ENCODE measurements around the gene FAXC.

The FAXC gene

DNA sequence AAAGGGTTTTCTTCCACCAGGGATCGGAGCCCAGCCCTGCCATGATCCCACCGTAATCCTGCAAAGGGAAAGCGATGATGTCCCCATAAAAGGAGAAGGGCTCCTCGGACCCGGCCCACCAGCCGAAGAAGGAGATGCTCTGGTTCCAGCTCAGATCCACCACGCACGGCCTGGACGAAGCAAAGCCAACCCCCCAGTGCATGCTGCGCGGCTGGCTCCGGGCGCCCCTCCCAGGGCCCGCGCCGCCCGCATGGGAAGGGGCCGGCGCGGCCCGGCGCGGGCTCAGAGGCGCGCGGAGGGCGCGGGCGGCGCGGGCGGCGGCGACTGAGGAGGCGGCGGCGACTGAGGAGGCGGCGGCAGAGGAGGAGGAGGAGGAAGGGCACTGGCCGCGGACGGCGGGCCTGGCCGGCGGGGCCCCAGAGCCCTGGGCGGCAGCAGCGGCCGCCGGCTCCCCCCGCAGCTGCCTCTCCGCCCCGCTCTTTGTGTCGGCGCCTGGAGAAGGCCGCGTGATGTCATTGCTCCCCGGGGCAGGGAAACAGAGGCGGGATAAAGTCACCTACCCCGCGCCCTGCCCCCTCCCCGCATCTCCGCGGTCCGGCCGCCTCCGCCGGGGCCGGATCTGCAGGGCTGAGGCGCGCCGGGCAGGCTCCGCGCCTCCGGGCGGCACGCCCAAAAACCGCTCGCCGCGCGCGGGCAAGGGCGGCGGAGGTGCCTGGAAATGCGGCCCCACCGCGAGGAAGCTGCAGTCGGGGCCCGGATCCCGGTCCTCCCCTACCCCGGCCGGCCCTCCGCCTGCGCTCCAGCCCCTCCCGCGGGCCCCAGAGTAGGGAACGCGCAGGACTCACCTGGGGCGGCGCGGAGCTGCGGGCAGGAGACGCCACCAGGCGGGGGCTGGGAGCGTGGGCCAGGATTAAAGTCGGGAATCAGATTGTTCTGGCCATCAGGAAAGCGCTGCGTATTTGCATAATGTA lies at the start of gene FAXC:
FAXC (minus strand) TSS at position 504 of the 971 bp plus-strand sequence; CDS start at position 202, 302 bp downstream.
- no peak for DNase-seq

DNA sequence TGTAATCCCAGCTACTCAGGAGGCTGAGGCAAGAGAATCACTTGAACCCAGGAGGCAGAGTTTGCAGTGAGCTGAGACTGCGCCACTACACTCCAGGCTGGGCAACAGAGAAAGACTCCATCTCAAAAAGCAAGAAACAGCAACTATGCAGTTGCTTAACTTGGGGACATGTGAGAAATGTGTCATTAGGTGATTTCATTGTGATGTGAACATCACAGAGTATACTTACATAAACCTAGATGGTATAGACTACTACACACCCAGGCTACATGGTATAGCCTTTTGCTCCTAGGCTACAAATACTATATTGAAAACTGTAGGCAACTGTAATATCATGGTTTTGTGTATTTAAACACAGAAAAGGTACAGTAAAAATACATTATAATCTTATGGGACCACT lies 47.8 kb upstream of the FAXC start:
- DNase-seq: no peak

DNA sequence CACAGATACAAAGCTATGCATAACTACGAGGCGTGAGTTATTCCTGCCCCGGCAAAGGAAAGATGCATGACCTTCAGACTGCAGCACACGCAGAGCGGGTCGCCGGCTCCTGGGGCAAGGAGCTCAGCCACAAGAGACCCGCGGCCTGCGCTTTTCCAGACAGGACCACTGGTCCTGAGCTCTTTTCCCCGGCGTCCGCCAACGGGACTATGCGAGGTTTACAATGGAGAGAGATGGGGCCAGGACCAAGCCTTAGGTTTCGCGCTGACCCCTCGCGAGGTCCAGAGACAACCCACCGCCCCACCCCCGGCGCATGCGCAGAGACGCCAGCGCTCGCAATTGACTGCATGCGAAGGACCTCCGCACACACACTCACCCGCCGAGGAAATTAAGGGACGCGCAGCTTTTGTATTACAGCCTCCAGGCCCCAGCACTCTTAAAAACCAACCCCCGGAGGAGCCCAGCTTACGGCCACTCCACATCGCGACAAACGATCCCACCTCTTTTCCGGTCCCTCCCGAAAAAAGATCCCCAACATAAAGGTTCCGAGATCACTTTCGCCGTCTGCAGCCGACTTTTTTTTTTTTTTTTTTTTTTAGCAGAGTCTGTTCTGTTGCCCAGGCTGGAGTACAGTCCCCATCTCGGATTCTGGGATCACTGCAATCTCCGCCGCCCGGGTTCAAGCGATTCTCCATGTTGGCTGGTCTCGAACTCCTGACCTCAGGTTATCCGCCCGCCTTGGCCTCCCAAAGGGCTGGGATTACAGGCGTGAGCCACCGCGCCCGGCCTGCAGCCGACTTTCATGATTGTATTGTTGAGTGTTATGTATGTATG lies 44.4 kb upstream of the FAXC start, which contains the start of gene COQ3:
COQ3 (minus strand) TSS at position 498 of the 834 bp plus-strand sequence; CDS start at position 482, 16 bp downstream.
- no peak for DNase-seq

DNA sequence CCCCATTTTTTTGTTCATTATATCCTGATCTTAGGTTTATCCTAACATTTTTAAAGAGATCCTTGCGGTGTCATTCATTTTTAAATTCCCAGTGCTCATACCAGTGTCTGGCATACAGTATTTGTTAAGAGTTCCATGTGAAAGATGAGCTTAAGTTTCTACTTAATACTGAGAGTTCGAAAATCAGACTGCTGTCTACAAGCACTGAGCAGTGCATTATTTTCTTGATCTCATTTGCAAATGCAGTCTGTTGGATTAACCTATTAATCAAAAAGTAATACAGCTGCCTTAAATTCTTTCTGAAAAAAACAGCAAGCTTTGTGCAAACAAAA lies 43.9 kb upstream of the FAXC start:
- no peak for DNase-seq

DNA sequence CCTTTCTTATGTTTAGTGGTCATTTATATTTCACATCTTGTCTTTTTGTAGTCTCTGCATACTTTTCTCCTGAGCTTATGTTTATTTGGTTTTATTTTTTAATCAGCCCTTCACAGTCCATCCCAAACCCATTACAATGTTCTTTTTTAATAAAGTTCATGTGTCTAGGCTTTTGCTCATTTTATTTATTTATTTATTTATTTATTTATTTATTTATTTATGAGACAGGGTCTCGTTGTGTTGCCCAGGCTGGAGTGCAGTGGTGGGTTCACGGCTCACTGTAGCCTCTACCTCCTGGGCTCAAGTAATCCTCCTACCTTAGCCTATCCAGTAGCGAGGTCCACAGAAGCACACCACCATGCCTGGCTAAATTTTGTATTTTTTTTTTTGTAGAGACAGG lies 41.4 kb upstream of the FAXC start:
- no peak for DNase-seq

DNA sequence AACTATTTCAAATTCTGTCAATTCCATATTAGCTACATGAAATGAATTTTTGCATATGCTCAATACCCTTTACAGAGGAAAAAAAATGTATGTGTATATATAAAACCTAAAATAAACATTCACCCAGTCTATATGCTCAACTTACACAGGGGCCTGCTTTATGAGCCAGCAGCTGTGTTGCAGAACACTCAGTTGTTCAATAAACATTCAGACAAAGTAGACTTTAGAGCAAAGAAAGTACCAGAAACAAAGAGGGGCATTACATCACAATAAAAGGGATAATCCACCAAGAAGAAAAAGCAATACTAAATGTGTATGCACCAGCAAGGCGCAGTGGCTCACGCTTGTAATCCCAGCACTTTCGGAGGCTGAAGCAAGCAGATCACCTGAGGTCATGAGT lies 35.0 kb upstream of the FAXC start:
- no peak for DNase-seq

DNA sequence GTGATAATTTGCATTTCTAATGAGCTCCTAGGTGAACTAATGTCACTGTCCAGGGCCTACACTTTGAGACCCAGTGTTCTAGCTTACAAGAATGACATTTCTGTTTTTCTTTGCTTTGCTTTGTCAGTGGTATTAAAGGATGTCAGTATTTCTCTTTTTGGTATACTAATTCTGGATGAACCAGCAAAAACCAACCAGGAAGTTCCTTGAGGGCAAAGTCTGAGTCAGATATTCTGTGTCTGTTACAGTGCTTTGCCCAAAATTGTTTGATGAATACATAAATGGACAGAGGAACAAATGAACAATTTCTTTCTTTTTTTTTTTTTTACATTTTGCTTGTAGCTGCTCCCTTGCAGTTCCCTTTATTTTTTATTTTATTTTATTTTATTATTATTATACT lies 29.2 kb upstream of the FAXC start:
- DNase-seq: no peak

DNA sequence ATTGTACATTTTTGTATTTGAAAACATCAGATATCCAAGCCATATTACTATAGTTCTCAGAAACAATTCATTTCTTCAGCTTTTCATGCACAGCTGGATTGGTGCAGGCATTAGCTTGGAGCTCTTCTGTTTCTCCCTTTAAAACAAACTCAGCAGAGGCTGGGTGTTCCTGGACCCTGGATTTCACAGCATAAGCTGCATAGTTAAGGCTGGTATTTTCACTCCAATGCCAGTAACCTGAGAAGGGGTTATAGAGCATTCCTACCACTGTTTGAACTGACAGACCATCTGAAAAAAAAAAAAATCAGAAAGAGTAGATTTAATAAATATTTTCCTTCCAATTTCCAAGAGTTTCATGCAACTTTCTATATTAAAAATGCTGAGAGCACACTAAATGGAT lies 20.1 kb upstream of the FAXC start:
- DNase-seq: no peak

DNA sequence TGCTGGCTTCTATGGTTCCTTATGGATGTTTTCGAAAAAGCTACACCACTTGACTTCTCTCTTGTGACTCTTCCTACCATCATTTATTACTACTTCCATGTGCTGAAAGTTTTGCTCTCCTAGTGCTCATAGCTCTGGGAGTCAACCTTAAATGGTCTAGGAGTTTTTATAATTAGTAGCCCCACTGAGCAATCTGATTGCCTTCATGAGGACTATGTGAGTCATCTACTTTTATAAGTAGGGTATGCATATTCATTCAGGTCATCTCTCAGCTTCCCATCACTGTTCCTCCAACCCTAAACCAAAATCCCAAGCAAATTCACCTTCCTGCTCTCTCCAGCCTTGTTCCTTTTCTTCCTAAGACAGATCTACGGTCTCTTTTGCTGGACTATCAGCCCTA lies 17.4 kb upstream of the FAXC start:
- DNase-seq: no peak

DNA sequence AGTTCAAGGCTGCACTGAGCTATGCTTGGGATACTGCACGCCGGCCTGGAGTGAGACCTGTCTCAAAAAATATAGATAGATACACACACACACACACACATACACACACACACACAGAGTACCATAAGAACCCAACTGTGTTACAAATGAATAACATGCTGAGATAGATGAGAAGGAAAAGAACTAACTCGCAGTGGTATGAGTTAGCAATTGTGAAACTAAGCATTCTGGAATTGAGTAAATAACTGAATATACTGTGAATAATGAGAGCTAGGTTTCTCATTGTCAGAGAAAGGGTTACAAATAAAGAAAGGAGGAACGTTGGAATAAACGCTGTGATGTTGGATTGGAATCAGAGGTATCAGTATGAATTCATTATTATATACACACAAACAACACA lies 14.6 kb upstream of the FAXC start:
- DNase-seq: no peak

DNA sequence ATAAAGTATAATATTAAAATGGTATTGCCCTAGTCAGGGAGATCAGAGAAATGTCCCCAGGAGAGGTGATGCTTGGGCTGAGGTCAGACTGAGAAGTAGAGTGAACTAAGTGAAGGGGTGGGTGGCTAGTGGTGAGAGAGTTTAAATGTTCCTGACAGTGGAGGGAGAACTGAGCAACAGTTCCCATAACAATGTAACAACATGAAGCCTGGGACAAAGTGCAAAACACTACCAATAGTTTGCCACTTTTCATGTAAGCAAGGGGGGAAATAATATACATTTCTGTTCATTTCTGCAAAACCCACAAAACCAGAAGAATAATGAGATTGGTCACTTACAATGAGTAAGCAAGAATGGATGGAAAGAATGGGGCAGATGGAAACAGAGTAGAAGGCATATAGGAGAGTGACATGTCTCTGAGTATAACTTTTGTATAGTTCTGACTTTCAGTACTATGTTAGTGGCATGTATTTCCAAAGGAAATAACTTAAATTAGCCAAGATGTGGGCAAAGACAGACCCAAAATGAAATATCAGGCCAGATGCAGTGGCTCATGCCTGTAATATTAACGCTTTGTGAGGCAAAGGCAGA lies 13.3 kb upstream of the FAXC start:
- DNase-seq: no peak

DNA sequence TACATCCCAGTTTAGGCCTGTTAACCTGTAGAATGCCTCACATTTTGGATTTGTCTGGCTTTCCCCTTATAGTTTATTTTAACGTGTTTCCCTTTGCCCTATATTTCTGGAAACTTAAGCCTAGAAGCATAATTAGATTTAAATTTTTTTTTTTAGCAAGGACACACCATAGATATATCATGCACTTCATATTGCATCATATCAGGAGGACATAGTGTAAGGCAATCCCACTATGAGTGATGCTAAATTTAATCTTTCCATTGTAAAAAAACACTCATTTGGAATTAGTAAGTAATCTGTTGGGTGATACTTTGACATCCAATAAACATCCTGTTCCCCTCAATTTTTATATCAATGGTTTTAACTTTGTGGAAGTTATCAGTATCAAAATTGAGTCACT lies 10.3 kb upstream of the FAXC start:
- DNase-seq: no peak

DNA sequence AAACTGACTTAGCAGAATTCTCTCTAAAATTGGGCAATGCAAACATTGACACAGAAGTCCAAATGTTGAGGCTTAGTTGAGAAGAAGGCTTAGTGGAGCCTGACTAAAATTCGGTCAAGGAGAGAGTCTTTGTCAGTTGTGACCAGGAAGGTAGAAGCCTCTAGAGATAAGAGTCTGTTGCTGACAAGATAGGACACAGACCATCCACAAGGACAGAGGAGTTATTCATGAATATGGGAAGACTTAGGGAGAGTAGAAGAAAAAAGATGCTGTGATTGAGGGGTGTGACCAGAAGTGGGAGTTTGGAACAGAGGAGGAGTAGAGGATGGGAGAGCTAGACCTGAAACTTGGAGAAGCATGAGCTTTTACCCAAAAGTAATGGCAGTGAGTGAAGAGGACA lies 7.2 kb upstream of the FAXC start:
- DNase-seq: no peak

DNA sequence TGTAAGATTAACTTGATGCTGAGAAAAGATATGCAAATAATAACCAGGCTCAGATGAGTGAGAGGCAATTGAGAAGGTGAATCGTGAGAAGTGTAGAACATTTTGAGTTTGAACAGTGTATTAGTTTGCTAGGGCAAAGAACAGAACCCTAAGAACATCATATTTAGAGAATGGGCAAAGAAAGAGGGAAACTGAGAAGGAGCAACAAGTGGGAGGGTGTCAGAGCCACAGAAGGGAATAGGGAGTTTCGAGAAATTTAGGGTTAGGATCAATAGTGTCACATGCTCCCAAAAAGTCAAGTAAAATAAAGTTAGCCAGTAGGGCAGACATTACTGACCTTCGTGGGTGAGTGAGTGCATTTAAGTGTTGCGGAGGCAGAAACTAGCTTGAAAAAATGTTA lies 5.5 kb upstream of the FAXC start:
- no peak for DNase-seq

DNA sequence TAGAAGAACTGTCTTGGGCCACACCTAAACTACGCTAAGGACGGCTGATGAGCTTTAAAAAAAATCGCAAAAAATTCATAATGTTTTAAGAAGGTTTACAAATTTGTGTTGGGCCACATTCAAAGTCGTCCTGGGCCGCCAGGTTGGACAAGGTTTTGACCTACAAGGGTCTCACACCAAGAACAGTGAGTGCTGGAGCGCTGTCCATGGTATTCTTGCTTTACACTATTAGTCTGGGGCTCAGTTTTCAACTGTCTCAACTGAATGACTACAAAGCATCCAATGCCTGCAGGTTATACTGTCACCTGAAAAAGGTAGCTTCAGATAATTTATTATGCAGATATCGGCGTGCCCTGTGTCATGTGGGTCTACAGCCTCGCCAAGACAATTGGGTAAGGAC lies 3.7 kb upstream of the FAXC start:
- no peak for DNase-seq

DNA sequence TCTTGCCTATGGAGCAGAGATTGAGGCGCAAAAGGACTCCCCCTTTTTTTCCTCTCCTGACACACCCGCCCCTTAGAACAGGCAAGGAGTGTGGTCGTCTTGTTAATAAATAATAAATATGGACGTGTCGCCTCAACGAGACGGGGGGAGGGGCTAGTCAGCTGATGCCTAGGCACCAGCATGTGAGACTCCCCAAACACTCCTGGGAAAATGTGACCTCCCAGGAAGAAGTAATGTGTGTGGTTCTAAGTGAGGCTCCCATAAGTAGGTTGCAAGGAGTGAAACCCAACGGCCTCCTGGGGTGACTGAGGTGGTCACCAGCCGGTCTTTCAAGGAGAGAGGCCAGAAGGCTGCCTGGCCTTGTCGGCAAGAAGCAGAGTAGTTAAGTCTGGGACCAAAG lies 1.1 kb upstream of the FAXC start:
- no peak for DNase-seq

DNA sequence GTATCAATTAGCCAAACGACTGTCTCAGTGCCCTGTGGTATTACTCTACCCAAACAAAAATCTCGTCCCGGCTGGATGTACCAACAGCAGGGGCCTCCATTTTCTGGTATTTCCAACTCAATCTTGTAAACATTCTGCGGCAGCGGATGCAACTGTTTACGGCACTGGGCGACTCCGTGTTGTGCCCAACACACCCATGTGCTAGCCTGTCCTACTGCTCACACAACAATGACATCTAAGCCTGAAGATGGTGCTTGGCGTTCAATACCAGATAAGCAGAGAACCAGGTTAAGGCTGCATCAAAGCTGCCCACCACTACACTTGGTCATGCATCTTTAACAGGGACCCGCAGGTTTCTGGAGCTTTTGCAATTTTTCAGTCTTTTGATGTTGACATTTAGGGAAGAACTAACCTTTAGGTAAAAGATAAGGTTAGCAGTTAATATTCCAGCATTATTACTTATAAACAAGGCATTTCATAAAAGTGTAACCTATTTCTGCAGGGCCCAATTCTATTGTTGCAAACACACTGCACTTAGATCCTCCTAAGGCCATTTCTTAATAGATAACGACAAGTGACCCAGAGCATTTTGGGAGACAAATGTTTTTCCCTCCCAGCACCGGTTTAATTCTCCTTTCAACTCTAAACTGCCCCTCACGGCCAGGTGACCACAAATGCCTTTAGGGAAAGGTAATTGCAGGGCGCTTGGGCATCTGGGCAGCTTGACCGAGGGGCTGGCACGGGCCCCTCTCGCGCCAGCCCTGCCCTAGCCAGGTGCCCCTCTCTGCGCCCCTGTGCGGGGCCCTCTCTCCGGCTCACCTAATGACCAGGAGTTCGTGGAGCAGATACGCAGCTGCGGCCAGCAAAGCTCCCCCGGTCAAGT lies 945 bp downstream of the FAXC start:
- no peak for DNase-seq

DNA sequence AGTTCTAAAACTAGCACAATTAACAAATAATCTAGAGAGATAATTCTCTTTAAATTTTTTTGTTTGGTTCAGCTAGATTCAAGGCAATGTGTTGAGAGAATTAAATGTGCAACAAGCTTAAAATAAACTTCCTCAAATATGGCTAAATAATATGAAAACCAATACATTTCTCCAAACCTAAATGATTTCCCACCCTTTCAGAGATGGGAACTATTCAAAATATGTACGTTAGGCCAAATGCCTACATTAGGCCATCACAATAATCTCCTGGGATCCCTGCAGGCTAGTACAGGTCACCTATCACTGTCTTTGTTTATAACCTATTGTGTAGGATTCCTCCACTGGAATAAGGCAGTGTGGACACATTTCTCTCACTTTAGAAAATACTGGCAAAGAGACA lies 1.7 kb downstream of the FAXC start:
- no peak for DNase-seq

DNA sequence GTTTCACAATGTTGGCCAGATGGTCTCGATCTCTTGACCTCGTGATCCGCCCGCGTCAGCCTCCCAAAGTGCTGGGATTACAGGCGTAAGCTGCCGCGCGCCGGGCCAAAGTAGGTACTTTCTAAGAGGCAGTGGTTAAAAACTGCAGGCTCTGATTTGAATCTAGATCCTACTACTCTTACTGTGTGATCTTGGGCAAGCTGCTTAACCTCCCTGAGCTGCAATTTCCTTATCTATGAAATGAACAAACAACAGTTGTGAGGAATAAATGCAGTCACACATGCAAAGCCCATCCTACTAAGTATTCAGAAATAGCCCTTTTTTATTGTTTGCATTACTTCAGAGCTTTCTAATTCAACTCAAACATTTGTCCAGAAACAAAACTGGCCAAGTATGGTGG lies 2.9 kb downstream of the FAXC start:
- no peak for DNase-seq

DNA sequence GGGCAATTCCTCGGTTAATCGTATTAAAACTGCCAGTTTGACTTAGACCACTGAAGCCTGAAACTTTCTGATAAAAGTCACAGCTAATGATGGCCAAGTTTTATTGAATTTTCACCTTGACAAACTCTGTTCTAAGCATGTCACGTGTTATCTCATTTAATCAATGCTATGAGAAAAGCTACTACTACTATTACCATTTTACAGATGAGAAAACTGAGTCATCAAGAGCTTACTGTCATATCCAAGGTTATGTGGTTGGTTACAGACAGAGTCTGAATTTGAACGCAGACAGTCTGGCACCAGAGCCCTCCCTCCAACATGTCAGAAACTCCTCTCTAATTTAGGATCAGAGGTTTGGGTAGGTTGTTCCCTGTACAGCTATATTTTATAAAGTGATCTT lies 4.3 kb downstream of the FAXC start:
- no peak for DNase-seq

DNA sequence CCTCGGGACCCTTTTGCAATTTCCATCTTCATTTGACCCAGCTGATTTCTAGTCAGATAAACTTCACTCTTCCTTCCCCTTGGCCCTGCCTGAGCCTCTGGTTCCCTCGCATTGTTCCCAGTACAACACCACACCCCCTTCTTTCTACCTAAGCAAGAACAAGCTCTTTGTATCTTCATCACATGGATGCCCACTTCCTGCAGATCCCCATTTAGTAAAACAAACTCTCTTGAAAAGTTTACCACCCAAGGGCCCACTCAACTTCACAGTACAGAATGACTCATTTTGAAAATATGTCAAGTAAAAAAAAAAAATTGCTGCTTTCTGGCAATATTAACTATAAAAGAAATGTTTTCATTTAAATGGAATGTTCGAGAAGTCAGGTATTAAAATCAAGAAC lies 5.2 kb downstream of the FAXC start:
- no peak for DNase-seq

DNA sequence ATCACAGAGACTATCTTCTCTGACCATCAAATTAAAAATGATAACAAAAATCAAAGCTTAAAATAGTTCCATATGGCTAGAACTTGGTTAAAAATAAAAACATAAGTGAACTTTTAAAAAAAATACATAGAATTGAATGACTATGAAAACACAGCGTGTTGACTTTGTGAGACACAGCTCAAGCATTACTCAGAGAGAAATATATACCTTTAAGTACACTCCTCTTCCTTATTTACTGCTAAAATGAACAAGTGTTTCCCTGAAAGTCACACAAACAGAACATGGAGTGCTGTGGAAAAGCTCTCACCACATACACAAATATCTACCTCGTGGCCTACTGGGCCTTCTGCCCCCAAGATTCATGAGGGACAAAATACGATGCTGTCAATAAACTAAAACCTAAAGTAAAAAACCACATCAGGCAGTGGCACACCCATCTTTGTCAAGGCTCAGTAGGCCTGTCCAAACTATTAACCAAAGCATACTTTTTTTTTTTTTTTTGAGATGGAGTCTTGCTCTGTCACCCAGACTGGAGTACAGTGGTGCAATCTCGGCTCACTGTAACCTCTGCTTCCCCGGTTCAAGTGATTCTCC lies 7.5 kb downstream of the FAXC start:
- DNase-seq: no peak
